ENCODE results near the gene CCL11. TPM values are rescaled to one million over a fixed set of nuclear protein-coding genes. Genes with fewer than 3 reads are reported as not detected.

The CCL11 gene
- total RNA-seq, 6 experiments from 2014 or later = not detected

DNA sequence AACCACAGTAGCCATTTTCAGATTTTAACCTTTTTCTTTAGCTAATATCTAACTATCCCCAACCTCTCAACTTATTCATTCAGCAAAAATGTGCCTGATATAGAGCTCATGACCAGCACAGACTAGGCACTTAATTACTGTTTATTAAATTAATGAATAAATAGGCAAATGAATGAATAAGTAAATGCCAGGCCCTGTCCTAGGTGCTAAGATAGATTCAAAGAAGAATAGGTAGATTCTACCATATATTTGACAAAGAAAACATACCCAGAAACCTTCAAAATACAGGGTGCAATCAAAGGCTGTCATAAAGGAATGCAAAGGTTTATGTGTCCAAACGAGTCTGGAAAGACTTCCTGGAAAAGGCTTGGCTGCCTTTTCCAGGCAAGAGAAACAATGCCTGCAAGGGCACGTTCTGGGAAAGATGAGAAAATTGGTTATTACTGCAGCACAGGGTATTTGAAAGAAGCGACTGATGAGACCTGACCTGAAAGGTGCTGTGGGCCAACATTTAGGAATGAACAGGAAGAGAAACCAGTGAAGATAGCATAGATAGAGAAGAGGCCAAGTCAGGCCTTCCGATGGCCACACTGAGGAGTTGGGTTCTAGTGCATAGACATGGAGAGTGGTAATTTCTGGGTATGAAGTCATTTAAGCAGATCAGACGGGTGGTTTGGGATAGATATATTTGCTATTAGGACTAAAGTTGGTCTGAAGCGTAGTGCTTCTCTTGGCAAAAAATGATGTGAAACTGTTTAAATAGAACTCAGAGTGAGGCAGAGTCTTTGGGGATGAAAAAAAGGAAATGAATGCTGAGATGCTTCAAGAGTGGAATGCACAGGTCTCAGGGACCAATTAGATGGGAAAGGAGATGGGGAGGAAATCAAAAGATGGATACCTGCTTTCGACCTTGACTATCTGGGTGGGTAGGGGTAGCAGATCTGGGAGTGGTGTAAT is 41.9 kb upstream of the CCL11 start:
- H3K27me3 Mint-ChIP-seq (ENCODE audit: insufficient read depth) = no peaks in the 10 kb centered on the region
- peaks cover 25% of the 10 kb centered on the region for H3K4me1 Mint-ChIP-seq (ENCODE audit: low read depth)
- no peaks in the 10 kb centered on the region for H3K9me3 Mint-ChIP-seq
- TF ChIP-seq, protein P1, sequence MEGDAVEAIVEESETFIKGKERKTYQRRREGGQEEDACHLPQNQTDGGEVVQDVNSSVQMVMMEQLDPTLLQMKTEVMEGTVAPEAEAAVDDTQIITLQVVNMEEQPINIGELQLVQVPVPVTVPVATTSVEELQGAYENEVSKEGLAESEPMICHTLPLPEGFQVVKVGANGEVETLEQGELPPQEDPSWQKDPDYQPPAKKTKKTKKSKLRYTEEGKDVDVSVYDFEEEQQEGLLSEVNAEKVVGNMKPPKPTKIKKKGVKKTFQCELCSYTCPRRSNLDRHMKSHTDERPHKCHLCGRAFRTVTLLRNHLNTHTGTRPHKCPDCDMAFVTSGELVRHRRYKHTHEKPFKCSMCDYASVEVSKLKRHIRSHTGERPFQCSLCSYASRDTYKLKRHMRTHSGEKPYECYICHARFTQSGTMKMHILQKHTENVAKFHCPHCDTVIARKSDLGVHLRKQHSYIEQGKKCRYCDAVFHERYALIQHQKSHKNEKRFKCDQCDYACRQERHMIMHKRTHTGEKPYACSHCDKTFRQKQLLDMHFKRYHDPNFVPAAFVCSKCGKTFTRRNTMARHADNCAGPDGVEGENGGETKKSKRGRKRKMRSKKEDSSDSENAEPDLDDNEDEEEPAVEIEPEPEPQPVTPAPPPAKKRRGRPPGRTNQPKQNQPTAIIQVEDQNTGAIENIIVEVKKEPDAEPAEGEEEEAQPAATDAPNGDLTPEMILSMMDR (IDR thresholded peaks at IDR 0.05) = no peak
- no peak overlapping the region for H3K4me3 Mint-ChIP-seq
- H3K36me3 Mint-ChIP-seq (ENCODE audit: low read depth) = no peaks in the 10 kb centered on the region
- H3K27ac Mint-ChIP-seq = no peak overlapping the region
- no peak for DNase-seq

DNA sequence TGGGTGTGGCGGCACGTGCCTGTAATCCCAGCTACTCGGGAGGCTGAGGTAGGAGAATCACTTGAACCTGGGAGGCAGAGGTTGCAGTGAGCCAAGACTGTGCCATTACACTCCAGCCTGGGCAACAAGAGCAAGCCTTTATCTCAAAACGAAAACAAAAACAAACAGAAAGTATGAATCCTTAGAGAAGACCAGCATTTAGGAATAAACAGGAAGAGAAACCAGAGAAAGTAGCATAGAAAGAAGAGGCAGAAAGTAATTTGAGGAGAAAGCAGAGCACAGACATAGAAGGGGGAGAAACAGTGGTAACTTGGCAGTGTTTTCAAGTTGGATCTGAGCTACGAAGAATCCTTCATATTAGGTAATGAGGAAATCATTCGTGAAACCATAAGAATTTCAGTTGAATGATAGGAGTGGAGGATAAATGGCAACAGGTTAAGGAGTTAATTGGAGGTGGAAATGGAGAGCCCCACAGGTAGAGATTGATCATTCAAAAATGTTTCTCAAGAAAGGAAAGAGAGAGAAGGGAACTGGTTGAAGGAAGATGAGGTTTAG is 40.1 kb upstream of the CCL11 start:
- Mint-ChIP-seq H3K9me3 (no peaks in the 10 kb centered on the region), H3K27me3 (ENCODE audit: insufficient read depth) (no peaks in the 10 kb centered on the region), H3K36me3 (ENCODE audit: low read depth) (no peaks in the 10 kb centered on the region), H3K4me1 (ENCODE audit: low read depth) (peaks cover 36% of the 10 kb centered on the region), H3K27ac (no peak overlapping the region), H3K4me3 (no peak overlapping the region)
- TF ChIP-seq, protein P1 (IDR thresholded peaks at IDR 0.05) = no peak
- no peak for DNase-seq

GRCh38 chr17:34246446-34246845 is 39.1 kb upstream of the CCL11 start:
- TF ChIP-seq, protein P1 (IDR thresholded peaks at IDR 0.05) = no peak
- no peak for DNase-seq
- peaks cover 41% of the 10 kb centered on the region for H3K4me1 Mint-ChIP-seq (ENCODE audit: low read depth)
- H3K27ac Mint-ChIP-seq = no peak overlapping the region
- H3K27me3 Mint-ChIP-seq (ENCODE audit: insufficient read depth) = no peaks in the 10 kb centered on the region
- H3K36me3 Mint-ChIP-seq (ENCODE audit: low read depth) = no peaks in the 10 kb centered on the region
- no peaks in the 10 kb centered on the region for H3K9me3 Mint-ChIP-seq
- no peak overlapping the region for H3K4me3 Mint-ChIP-seq

DNA sequence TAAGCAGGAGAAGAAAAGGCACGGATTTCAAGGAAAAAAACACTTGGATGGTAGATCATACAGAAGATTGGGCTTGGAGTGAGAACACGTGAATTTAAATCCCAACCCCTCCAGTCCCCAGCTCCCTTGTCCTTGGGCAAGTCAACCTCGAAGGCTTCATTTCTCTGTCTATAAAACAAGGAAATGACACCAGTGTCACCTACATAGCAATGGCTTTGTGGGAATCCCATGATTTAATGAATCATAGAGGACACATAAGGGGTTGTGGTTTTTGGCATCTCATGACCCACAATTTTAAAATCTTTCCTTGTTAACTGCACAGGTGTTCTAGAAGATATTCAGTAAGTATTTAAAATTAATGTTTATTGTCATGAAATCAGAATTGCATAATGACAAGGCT is 38.7 kb upstream of the CCL11 start:
- H3K4me3 Mint-ChIP-seq = no peak overlapping the region
- TF ChIP-seq, protein P1 (IDR thresholded peaks at IDR 0.05) = no peak

DNA sequence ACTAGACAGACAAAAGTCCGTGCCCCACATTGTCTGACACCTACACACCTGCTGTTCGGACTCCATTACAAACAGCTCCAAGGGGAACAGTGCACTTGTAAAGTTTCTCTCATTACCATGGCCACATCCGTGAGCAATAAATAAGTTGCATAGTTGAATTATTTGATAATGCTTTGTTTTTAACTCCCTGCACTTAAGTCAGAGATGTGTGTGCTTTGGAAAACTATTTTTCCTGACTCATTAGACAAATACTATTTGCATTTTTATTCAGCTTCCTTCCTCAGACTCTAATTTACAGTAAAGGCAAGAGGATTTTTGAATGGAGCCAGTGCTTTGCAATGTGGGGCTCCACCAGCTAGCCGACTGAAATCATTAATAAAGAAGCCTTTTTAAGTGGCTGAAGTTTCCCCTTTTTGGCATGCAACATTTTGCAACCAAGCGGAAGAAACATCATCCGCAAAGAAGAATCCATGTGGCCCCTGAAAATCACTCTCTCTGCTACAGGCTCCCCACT is 37.0 kb upstream of the CCL11 start:
- H3K9me3 Mint-ChIP-seq = no peaks in the 10 kb centered on the region
- H3K27me3 Mint-ChIP-seq (ENCODE audit: insufficient read depth) = no peaks in the 10 kb centered on the region
- H3K4me1 Mint-ChIP-seq (ENCODE audit: low read depth) = peaks cover 63% of the 10 kb centered on the region
- peak overlapping the region; percentile 23 for H3K4me3 Mint-ChIP-seq
- no peaks in the 10 kb centered on the region for H3K36me3 Mint-ChIP-seq (ENCODE audit: low read depth)
- TF ChIP-seq, protein P1 (IDR thresholded peaks at IDR 0.05) = no peak
- peak; percentile 90 for DNase-seq
- peak overlapping the region; percentile 91 for H3K27ac Mint-ChIP-seq

More for the DNA sequence above, 38.7 kb upstream of the CCL11 start:
- no peak for DNase-seq
- Mint-ChIP-seq H3K9me3 (no peaks in the 10 kb centered on the region), H3K4me1 (ENCODE audit: low read depth) (peaks cover 46% of the 10 kb centered on the region), H3K36me3 (ENCODE audit: low read depth) (no peaks in the 10 kb centered on the region), H3K27ac (no peak overlapping the region), H3K27me3 (ENCODE audit: insufficient read depth) (no peaks in the 10 kb centered on the region)

Measured in HFFc6 (cell line).